A673 (cell line): ENCODE data around the gene MPO. TPM values are rescaled to one million over a fixed set of nuclear protein-coding genes. Genes with fewer than 3 reads are reported as not detected.

ENCODE experiments used
- BruUV-seq: library from RNA; stranded (reverse); fragments of 400-500 nt; replicated peaks from 2 replicates; lab custom pipeline; 2021; lab: Mats Ljungman, UMichigan
- CTCF ChIA-PET: fragments of 300-600 bp; sonication (Branson Sonifier 250); formaldehyde crosslinking; loops from one replicate; lab custom pipeline; 2022; ENCODE audit warnings: antibody characterized with exemption; lab: Charles Lee
- POLR2A ChIA-PET: fragments of 300-600 bp; sonication (Branson Sonifier 250); formaldehyde crosslinking; loops from one replicate; lab custom pipeline; 2022; ENCODE audit warnings: antibody characterized with exemption; ENCODE audit not compliant: low non-redundant PET; lab: Charles Lee
- DNase-seq: peaks from one replicate; pipeline ENCODE4 v3.0.0-alpha.2; 2015; ENCODE audit warnings: low spot score
- H3K27ac ChIP-seq: fragments of 200-600 bp; sonication (generic); 2 replicates; pipeline ENCODE4 v1.5.1; 2016; ENCODE audit warnings: mixed run types, low read depth, mild to moderate bottlenecking, mixed read lengths, antibody characterized with exemption, low read length; ENCODE audit not compliant: poor library complexity, severe bottlenecking
- H3K27me3 ChIP-seq: fragments of 200-600 bp; sonication (generic); replicated peaks from 2 replicates; pipeline ENCODE4 v1.6.1; 2017; ENCODE audit warnings: mixed run types, low read depth, mild to moderate bottlenecking, mixed read lengths, antibody characterized with exemption, low read length; ENCODE audit not compliant: insufficient read depth, poor library complexity
- H3K36me3 ChIP-seq: fragments of 200-600 bp; sonication (generic); 2 replicates; pipeline ENCODE4 v1.6.1; 2016; ENCODE audit warnings: mixed run types, mild to moderate bottlenecking, mixed read lengths, antibody characterized with exemption, low read length; ENCODE audit not compliant: insufficient read depth, poor library complexity, severe bottlenecking
- H3K4me1 ChIP-seq: fragments of 200-600 bp; sonication (generic); 2 replicates; pipeline ENCODE4 v1.6.1; 2017; ENCODE audit warnings: mixed run types, mild to moderate bottlenecking, mixed read lengths, antibody characterized with exemption, low read length; ENCODE audit not compliant: insufficient read depth, poor library complexity, severe bottlenecking
- H3K4me3 ChIP-seq: fragments of 200-600 bp; sonication (generic); 2 replicates; pipeline ENCODE4 v1.5.1; 2016; ENCODE audit warnings: low read depth, mixed run types, mild to moderate bottlenecking, mixed read lengths, low read length; ENCODE audit not compliant: poor library complexity, severe bottlenecking
- H3K9me3 ChIP-seq: fragments of 200-600 bp; sonication (generic); 2 replicates; pipeline ENCODE4 v1.6.1; 2016; ENCODE audit warnings: mixed run types, low read depth, mild to moderate bottlenecking, mixed read lengths, antibody characterized with exemption, low read length; ENCODE audit not compliant: poor library complexity, severe bottlenecking
- EZH2 ChIP-seq: fragments of 200-600 bp; sonication (generic); IDR thresholded peaks from 2 replicates; pipeline ENCODE4 v1.6.1; 2017; ENCODE audit warnings: borderline replicate concordance, low read depth, mild to moderate bottlenecking, mixed read lengths, antibody characterized with exemption, low read length; ENCODE audit not compliant: poor library complexity, severe bottlenecking
- intact Hi-C: fragments of 100-400 bp; cut with micrococcal nuclease; formaldehyde crosslinking; loops from one replicate; pipeline ENCODE4 v1.10.0; 2022; ENCODE audit not compliant: unreplicated experiment
- total RNA-seq: library from RNA; stranded (reverse); gene quantifications from 2 replicates; pipeline ENCODE4 v1.2.3, GENCODE V29; 2021
- TF ChIP-seq, protein P1 (sequence below): fragments of 300-800, 200-600 bp; sonication (generic); conservative IDR thresholded peaks from 2 replicates; pipeline ENCODE4 v1.5.1; 2017; ENCODE audit warnings: low read depth, mild to moderate bottlenecking, antibody characterized with exemption, low read length, moderate library complexity, mixed read lengths

MPO gene
- total RNA-seq, 1 experiment from 2014 or later = not detected

DNA sequence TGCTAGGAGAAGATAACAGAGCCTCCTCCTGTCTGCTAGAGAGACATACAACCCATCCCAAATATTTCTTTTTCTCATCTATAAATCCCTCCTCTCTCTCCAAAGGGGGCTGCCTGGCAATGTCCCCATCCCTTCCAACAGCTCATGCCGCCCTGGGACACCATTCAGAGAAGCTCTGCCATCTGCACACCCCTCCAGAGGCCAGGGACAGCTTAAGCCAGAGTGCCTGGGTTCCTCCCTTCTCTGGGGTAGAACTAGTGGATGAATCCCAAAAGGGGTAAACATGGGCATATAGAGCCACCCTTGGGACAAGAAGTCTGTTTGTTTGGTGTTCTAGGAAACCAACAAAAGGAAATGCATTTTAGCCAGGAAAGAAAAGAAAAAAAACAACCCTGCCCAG is 44.9 kb downstream of the MPO start:
- intact Hi-C loops = no loop called here
- H3K27me3 ChIP-seq = peaks cover 27% of the 10 kb centered on the region
- DNase-seq = no peak
- no peaks in the 10 kb centered on the region for H3K36me3 ChIP-seq
- H3K27ac ChIP-seq = no peak overlapping the region
- no peak overlapping the region for H3K4me3 ChIP-seq
- TF ChIP-seq, protein P1, sequence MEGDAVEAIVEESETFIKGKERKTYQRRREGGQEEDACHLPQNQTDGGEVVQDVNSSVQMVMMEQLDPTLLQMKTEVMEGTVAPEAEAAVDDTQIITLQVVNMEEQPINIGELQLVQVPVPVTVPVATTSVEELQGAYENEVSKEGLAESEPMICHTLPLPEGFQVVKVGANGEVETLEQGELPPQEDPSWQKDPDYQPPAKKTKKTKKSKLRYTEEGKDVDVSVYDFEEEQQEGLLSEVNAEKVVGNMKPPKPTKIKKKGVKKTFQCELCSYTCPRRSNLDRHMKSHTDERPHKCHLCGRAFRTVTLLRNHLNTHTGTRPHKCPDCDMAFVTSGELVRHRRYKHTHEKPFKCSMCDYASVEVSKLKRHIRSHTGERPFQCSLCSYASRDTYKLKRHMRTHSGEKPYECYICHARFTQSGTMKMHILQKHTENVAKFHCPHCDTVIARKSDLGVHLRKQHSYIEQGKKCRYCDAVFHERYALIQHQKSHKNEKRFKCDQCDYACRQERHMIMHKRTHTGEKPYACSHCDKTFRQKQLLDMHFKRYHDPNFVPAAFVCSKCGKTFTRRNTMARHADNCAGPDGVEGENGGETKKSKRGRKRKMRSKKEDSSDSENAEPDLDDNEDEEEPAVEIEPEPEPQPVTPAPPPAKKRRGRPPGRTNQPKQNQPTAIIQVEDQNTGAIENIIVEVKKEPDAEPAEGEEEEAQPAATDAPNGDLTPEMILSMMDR = no peak
- no peak for TF ChIP-seq EZH2
- ChIA-PET POLR2A (no interaction called here), CTCF (interaction anchor here (0.8 kb wide), 1 partner anchor 14 kb away, joined by 3 read pairs; no protein-coding TSS in a partner anchor)
- peaks cover 5% of the 10 kb centered on the region for H3K4me1 ChIP-seq
- no peaks in the 10 kb centered on the region for H3K9me3 ChIP-seq
- BruUV-seq = no TSS peak

DNA sequence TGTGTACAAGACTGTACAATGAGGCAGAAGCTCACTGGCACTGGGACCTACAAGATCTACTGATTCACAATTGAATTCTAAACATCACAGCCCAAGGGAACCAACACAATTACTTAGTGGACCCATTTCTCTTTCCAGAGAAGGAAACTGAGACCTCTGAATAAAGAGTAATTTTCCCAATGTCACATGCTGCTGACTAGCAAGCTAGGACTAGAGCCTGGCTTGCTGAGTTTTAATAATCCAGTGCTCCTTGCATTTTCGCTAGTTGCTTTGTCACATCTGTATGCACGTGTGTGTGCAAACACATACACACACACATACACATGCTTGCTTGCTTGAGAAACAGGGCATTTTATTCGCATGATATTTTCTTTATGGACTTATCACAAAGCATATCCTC is 46.2 kb downstream of the MPO start:
- no peaks in the 10 kb centered on the region for H3K9me3 ChIP-seq
- H3K27ac ChIP-seq = no peak overlapping the region
- H3K27me3 ChIP-seq = peaks cover 19% of the 10 kb centered on the region
- peaks cover 5% of the 10 kb centered on the region for H3K4me1 ChIP-seq
- no peaks in the 10 kb centered on the region for H3K36me3 ChIP-seq
- CTCF ChIA-PET = no interaction called here
- BruUV-seq = no TSS peak
- intact Hi-C loops = no loop called here
- H3K4me3 ChIP-seq = no peak overlapping the region
- no peak for TF ChIP-seq EZH2
- TF ChIP-seq, protein P1 = no peak
- no peak for DNase-seq
- POLR2A ChIA-PET = no interaction called here

DNA sequence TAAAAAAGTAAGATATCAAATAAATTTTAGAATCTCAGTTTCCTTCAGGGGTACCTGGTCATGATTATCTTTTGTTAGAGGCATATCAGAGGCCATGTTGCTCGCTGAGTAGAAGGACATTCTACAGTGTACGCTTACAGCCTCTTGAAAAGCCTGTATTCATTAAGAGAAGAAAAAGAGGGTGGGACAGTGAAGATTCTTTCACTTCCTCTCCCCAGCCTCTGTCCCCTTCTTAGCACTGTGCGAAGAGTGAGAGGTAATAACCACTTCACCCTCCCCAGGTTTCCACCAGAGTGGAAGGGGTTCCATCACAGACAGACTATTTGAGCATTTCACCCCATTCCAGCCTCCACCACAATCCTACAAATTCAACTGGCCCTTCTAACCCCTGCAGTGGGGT is 47.2 kb downstream of the MPO start:
- Histone ChIP-seq H3K9me3 (no peaks in the 10 kb centered on the region), H3K27me3 (peaks cover 18% of the 10 kb centered on the region), H3K27ac (no peak overlapping the region), H3K4me1 (peaks cover 5% of the 10 kb centered on the region), H3K36me3 (no peaks in the 10 kb centered on the region), H3K4me3 (no peak overlapping the region)
- intact Hi-C loops = no loop called here
- no peak for DNase-seq
- no peak for TF ChIP-seq EZH2
- TF ChIP-seq, protein P1 = no peak
- CTCF ChIA-PET = no interaction called here
- BruUV-seq = no TSS peak
- POLR2A ChIA-PET = no interaction called here
